Activated CD4-positive, alpha-beta T cell treated with anti-CD3 and anti-CD28 coated beads, Interleukin-2, amount 10 ng/mL, durations not matched to agents 24 days and 14 days (primary cell): ENCODE measurements around the gene RNF39. TPM values are rescaled to one million over a fixed set of nuclear protein-coding genes. Genes with fewer than 3 reads are reported as not detected.
"Not testable (repeated sequence)": the region's sequence is repeated elsewhere in the genome, so short reads cannot be mapped to it uniquely, and the experiment has no call there.

Experiments used
- DNase-seq: peaks from one replicate; pipeline ENCODE4 v3.0.0; 2022
- H3K27ac Mint-ChIP-seq: one replicate; pipeline ENCODE4 v1.8.0; 2022; ENCODE audit warnings: mild to moderate bottlenecking, mixed read lengths
- H3K27me3 Mint-ChIP-seq: one replicate; pipeline ENCODE4 v1.8.0; 2022; ENCODE audit warnings: mixed read lengths
- H3K36me3 Mint-ChIP-seq: one replicate; pipeline ENCODE4 v1.8.0; 2022; ENCODE audit warnings: low read depth, mild to moderate bottlenecking, mixed read lengths
- H3K4me1 Mint-ChIP-seq: one replicate; pipeline ENCODE4 v1.8.0; 2021; ENCODE audit warnings: mixed read lengths
- H3K4me3 Mint-ChIP-seq: one replicate; pipeline ENCODE4 v1.8.0; 2022; ENCODE audit warnings: mild to moderate bottlenecking, moderate library complexity, mixed read lengths
- H3K9me3 Mint-ChIP-seq: one replicate; pipeline ENCODE4 v1.8.0; 2021; ENCODE audit warnings: mixed read lengths
- intact Hi-C: fragments of 100-400 bp; cut with micrococcal nuclease; formaldehyde crosslinking; loops from one replicate; pipeline ENCODE4 v1.15.1; 2023
- total RNA-seq: library from RNA; stranded (reverse); gene quantifications from 2 replicates; pipeline ENCODE4 v1.2.3, GENCODE V29; 2022

RNF39 gene
- total RNA-seq, 1 donor from 2014 or later = not detected

DNA sequence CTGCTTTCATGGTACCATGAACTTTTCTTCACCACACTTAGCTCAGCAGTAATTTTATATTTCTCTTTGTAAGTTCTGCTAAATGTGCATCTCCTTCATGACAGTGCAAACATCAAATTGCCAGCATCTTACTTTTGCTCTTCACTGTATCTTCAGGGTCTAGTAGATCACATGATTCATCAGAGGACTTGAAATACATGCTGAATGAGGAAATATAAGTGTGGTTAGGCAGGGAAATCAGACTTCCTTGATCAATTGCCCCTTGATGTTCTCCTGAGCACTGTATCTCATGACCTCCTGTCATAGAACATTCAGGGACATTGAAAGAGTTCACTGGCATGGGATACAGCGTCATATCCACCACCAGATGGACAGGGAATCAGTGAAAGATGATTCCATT is 39.8 kb downstream of the RNF39 start:
- no peak for DNase-seq
- no peaks in the 10 kb centered on the region for H3K9me3 Mint-ChIP-seq
- H3K4me1 Mint-ChIP-seq = no peaks in the 10 kb centered on the region
- intact Hi-C loops = no loop called here
- H3K27me3 Mint-ChIP-seq = no peaks in the 10 kb centered on the region
- peaks cover 5% of the 10 kb centered on the region for H3K36me3 Mint-ChIP-seq
- no peak overlapping the region for H3K27ac Mint-ChIP-seq
- no peak overlapping the region for H3K4me3 Mint-ChIP-seq

- intact Hi-C loops, H3K4me3 Mint-ChIP-seq: not testable (repeated sequence)
These were observed 42.1 kb downstream of the RNF39 start for GRCh38 chr6:30033440-30033839.

GRCh38 chr6:30031381-30031780 is 44.2 kb downstream of the RNF39 start:
- Mint-ChIP-seq H3K4me1 (no peaks in the 10 kb centered on the region), H3K27me3 (no peaks in the 10 kb centered on the region), H3K9me3 (no peaks in the 10 kb centered on the region), H3K27ac (no peak overlapping the region), H3K36me3 (peaks cover 5% of the 10 kb centered on the region), H3K4me3 (no peak overlapping the region)
- DNase-seq = no peak
- intact Hi-C loops = no loop called here

More at GRCh38 chr6:30033440-30033839, 42.1 kb downstream of the RNF39 start:
- not testable (repeated sequence) for H3K27me3 Mint-ChIP-seq, H3K36me3 Mint-ChIP-seq, DNase-seq, H3K27ac Mint-ChIP-seq, H3K9me3 Mint-ChIP-seq, H3K4me1 Mint-ChIP-seq

DNA sequence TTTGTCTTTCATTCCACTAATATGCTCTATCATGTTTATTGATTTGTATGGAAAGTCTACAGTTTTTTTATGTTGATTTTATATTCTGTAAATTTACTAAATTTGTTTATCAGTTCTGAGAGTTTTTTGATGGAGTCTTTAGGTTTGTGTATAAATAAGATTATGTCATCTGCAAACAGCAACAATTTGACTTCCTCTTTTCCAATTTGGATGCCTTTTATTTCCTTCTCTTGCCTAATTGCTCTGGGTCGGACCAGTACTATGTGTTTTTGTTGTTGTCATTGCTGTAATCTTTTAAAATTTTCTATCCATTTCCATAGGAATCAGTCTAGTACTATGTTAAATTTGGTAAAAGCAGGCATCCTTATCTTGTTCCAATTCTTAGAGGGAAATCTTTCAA is 46.0 kb downstream of the RNF39 start:
- Mint-ChIP-seq H3K4me3 (no peak overlapping the region), H3K4me1 (no peaks in the 10 kb centered on the region)

DNA sequence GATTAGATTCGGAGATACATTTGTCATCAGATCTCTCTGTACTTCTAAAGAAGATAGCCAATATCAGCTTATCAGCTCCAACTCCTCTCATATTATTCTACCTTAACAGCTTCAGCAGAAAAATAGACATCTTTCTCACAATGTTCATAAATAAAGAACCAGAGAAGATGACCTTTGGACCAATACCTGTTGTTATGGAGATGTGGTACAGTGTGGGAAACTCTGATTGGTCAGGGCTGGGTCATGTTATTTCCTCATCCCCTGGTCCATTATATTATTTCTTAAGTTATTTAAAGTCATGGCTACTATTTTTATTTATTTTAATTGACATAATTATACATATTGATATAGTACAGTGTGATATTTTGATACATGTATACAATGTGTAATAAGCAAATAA is 50.4 kb downstream of the RNF39 start:
- H3K9me3 Mint-ChIP-seq = no peaks in the 10 kb centered on the region
- peaks cover 2% of the 10 kb centered on the region for H3K36me3 Mint-ChIP-seq
- intact Hi-C loops = no loop called here
- no peak for DNase-seq
- no peaks in the 10 kb centered on the region for H3K27me3 Mint-ChIP-seq
- no peak overlapping the region for H3K27ac Mint-ChIP-seq
- H3K4me3 Mint-ChIP-seq = no peak overlapping the region
- H3K4me1 Mint-ChIP-seq = no peaks in the 10 kb centered on the region

More for the DNA sequence above, 46.0 kb downstream of the RNF39 start:
- Mint-ChIP-seq H3K36me3 (peaks cover 2% of the 10 kb centered on the region), H3K27ac (no peak overlapping the region), H3K9me3 (no peaks in the 10 kb centered on the region), H3K27me3 (no peaks in the 10 kb centered on the region)
- intact Hi-C loops = no loop called here
- DNase-seq = no peak

- H3K4me1 Mint-ChIP-seq, H3K27me3 Mint-ChIP-seq, H3K4me3 Mint-ChIP-seq, H3K27ac Mint-ChIP-seq, DNase-seq, intact Hi-C loops, H3K9me3 Mint-ChIP-seq, H3K36me3 Mint-ChIP-seq: not testable (repeated sequence)
These were observed 52.9 kb downstream of the RNF39 start for GRCh38 chr6:30022712-30023111.

DNA sequence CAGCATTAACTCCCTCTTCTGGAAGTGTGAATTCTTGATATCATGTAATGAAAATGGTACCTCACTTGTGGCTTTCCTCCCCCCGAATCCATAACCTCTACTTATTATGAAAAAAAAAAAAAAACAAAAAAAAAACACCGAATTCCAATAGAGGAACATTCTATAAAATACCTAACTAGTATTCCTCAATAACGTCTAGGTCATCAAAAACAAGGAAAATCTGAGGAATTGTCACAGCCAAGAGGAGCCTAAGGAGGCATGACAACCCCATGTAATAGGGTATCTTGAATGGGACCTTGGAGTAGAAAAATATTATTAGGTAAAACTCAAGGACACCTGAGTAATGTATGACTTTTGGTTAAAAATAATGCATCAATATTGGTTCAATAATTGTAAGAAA is 53.4 kb downstream of the RNF39 start:
- peaks cover 2% of the 10 kb centered on the region for H3K36me3 Mint-ChIP-seq
- intact Hi-C loops = no loop called here
- DNase-seq = no peak
- H3K27ac Mint-ChIP-seq = no peak overlapping the region
- no peaks in the 10 kb centered on the region for H3K4me1 Mint-ChIP-seq
- H3K9me3 Mint-ChIP-seq = no peaks in the 10 kb centered on the region
- H3K27me3 Mint-ChIP-seq = no peaks in the 10 kb centered on the region
- H3K4me3 Mint-ChIP-seq = no peak overlapping the region

DNA sequence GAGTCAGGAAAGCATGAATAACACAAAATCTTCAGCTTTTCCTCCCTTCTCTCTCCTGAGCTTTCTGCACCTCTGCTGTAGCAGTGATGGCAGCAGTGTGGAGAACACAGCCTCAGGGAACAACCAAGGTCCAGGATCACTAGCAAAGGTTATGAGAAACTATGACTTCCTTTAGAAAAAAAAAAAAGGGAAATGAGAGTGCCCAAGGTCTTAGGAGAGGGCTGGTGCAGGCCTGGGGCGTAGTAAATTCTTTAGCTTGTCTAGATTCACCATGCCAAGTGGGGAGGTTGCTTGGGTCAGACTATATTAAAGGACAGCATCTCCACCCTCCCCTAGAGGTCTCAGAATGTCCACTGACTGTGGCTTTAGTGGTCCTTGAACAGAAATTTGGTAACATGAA is 54.9 kb downstream of the RNF39 start:
- intact Hi-C loops = no loop called here
- Mint-ChIP-seq H3K36me3 (peaks cover 2% of the 10 kb centered on the region), H3K27me3 (no peaks in the 10 kb centered on the region), H3K9me3 (no peaks in the 10 kb centered on the region), H3K27ac (no peak overlapping the region), H3K4me1 (no peaks in the 10 kb centered on the region), H3K4me3 (no peak overlapping the region)
- DNase-seq = no peak

Other genes starting within 250 kb of the RNF39 start
- 0.85 and 1.2 TPM in 2 replicates for gene HLA-G, start 247.9 kb downstream of the RNF39 start, total RNA-seq
- gene HLA-A, start 133.2 kb downstream of the RNF39 start, total RNA-seq = 1,449 and 1,452 TPM in 2 replicates
- gene POLR1H, start 14.5 kb downstream of the RNF39 start, total RNA-seq = 85.6 and 87.0 TPM in 2 replicates
- 60.9 and 61.1 TPM in 2 replicates for gene PPP1R11, start 8.6 kb downstream of the RNF39 start, total RNA-seq
- gene TRIM31, start 37.3 kb upstream of the RNF39 start, total RNA-seq = 0.09 TPM in 1 of 2 replicates, not detected in the other
- not detected in 2 replicates for gene TRIM40, start 60.4 kb upstream of the RNF39 start, total RNA-seq
- gene TRIM10, start 85.4 kb upstream of the RNF39 start, total RNA-seq = 0.07 and 0.09 TPM in 2 replicates
- 0.24 and 0.65 TPM in 2 replicates for gene TRIM15, start 87.8 kb upstream of the RNF39 start, total RNA-seq
- 58.3 and 60.1 TPM in 2 replicates for gene TRIM26, start 137.6 kb upstream of the RNF39 start, total RNA-seq